Neural progenitor cell (in vitro differentiated cells): ENCODE data around the gene PCSK6. TPM values are rescaled to one million over a fixed set of nuclear protein-coding genes. Genes with fewer than 3 reads are reported as not detected.

ENCODE experiments used
- DNase-seq: peaks from one replicate; pipeline ENCODE4 v3.0.0-alpha.2; 2016; ENCODE audit warnings: low spot score
- H2AFZ ChIP-seq: fragments of 200-600 bp; sonication (generic); replicated peaks from 2 replicates; pipeline ENCODE4 v1.6.1; 2016; ENCODE audit warnings: antibody characterized with exemption
- H3F3A ChIP-seq: fragments of 200-600 bp; sonication (generic); 2 replicates; pipeline ENCODE4 v1.6.1; 2016; ENCODE audit warnings: antibody characterized with exemption, low read depth
- H3K27ac ChIP-seq: fragments of 200-600 bp; sonication (generic); 2 replicates; pipeline ENCODE4 v1.5.1; 2016; ENCODE audit warnings: mild to moderate bottlenecking
- H3K27me3 ChIP-seq: fragments of 200-600 bp; sonication (generic); 2 replicates; pipeline ENCODE4 v1.6.1; 2016; ENCODE audit warnings: mild to moderate bottlenecking, moderate library complexity
- H3K36me3 ChIP-seq: fragments of 200-600 bp; sonication (generic); 2 replicates; pipeline ENCODE4 v1.5.1; 2016
- H3K4me1 ChIP-seq: fragments of 200-600 bp; sonication (generic); 2 replicates; pipeline ENCODE4 v1.6.1; 2016; ENCODE audit warnings: mixed run types
- H3K4me2 ChIP-seq: fragments of 200-600 bp; sonication (generic); 2 replicates; pipeline ENCODE4 v1.6.1; 2016
- H3K4me3 ChIP-seq: fragments of 200-600 bp; sonication (generic); 2 replicates; pipeline ENCODE4 v1.5.1; 2016
- H3K79me2 ChIP-seq: fragments of 200-600 bp; sonication (generic); 2 replicates; pipeline ENCODE4 v1.6.1; 2016; ENCODE audit warnings: low read depth
- H3K9ac ChIP-seq: fragments of 200-600 bp; sonication (generic); 2 replicates; pipeline ENCODE4 v1.6.1; 2016
- H3K9me3 ChIP-seq: fragments of 200-600 bp; sonication (generic); 2 replicates; pipeline ENCODE4 v1.5.1; 2016; ENCODE audit warnings: low read depth
- H4K20me1 ChIP-seq: fragments of 200-600 bp; sonication (generic); 2 replicates; pipeline ENCODE4 v1.6.1; 2016; ENCODE audit warnings: low read depth
- H3K27ac Mint-ChIP-seq: 3 replicates; pipeline ENCODE4 v1.8.0; 2021; ENCODE audit warnings: mixed read lengths
- H3K27me3 Mint-ChIP-seq: 2 replicates; pipeline ENCODE4 v1.8.0; 2022; ENCODE audit warnings: low read depth, mild to moderate bottlenecking, inconsistent platforms, moderate library complexity, mixed read lengths; ENCODE audit not compliant: insufficient read depth
- H3K36me3 Mint-ChIP-seq: 3 replicates; pipeline ENCODE4 v1.8.0; 2021; ENCODE audit warnings: mixed read lengths
- H3K4me1 Mint-ChIP-seq: 3 replicates; pipeline ENCODE4 v1.8.0; 2021; ENCODE audit warnings: mixed read lengths
- H3K4me3 Mint-ChIP-seq: 3 replicates; pipeline ENCODE4 v1.8.0; 2021; ENCODE audit warnings: mild to moderate bottlenecking, moderate library complexity, mixed read lengths
- H3K9me3 Mint-ChIP-seq: 3 replicates; pipeline ENCODE4 v1.8.0; 2020; ENCODE audit warnings: mixed read lengths
- EZH2 ChIP-seq: fragments of 200-600 bp; sonication (generic); IDR thresholded peaks from 2 replicates; pipeline ENCODE4 v1.6.1; 2017; ENCODE audit warnings: antibody characterized with exemption, mild to moderate bottlenecking, moderate library complexity
- EZH2phosphoT487 ChIP-seq: fragments of 200-600 bp; sonication (generic); IDR thresholded peaks from 2 replicates; pipeline ENCODE4 v1.6.1; 2017; ENCODE audit warnings: antibody characterized with exemption
- total RNA-seq: library from RNA; depleted of rRNA; stranded (reverse); fragments of >200 nt; gene quantifications from 2 replicates; pipeline ENCODE4 v1.2.3, GENCODE V29; 2015; ENCODE audit warnings: low replicate concordance
- TF ChIP-seq, protein P1 (sequence below): fragments of 200-600 bp; sonication (generic); IDR thresholded peaks from 2 replicates; pipeline ENCODE4 v1.5.1; 2017; ENCODE audit warnings: antibody characterized with exemption, mild to moderate bottlenecking

The PCSK6 gene
- total RNA-seq, 1 donor from 2014 or later = 1.9 TPM

DNA sequence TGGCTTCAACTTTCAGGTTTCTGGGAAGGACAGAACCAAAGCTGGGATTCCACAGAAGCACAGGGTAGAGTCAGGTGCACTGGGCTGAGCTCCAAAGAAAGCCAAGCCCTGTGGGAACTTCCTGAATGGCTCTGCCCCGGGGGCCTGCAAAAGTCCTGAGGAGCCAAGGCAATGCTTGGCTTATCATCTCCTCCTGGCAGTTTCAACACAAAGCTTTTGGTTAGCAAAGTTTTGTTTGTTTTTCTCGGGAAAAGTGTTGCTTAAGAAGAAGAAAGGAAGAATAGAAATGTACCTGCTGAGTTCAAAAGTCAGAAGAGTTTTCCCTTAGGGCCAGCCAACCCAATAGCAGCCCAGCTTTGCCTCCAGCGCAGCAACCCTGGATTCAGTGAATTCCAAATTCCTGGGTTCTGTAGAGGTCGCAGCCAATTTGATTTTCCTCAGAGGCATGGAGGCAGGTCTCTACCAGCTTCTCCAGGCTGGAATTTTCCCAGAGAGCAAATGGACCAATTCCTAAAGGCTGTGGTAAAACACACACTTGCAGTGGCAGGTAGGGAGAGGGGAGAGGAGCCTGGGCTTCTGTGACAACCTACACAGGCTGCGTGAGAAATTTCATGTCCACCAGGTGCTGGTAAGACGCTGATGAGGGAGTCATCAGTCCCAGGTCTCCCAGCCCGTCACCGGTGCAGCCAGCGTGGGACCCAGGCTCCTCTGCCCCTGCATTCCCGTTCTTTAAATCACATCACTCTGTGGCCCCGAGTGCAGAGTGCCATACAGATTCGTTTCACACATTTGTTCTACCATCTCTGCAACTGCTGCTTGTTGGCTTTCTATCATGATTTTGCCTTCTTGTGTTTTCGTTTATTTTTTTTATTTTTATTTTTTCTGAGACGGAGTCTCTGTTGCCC, 140.2 kb downstream of the PCSK6 start:
- no peaks in the 10 kb centered on the region for H3K36me3 ChIP-seq
- H3K27me3 ChIP-seq = no peaks in the 10 kb centered on the region
- Mint-ChIP-seq H3K9me3 (no peaks in the 10 kb centered on the region), H3K36me3 (no peaks in the 10 kb centered on the region), H3K27me3 (peaks cover 5% of the 10 kb centered on the region), H3K4me1 (peaks cover 13% of the 10 kb centered on the region), H3K27ac (no peak overlapping the region), H3K4me3 (no peak overlapping the region)
- no peak overlapping the region for H3K27ac ChIP-seq
- no peak for DNase-seq
- no peak overlapping the region for H3K4me2 ChIP-seq
- no peaks in the 10 kb centered on the region for H3K79me2 ChIP-seq
- no peak overlapping the region for H3K9ac ChIP-seq
- H3F3A ChIP-seq = peaks cover 9% of the 10 kb centered on the region
- no peaks in the 10 kb centered on the region for H3K9me3 ChIP-seq
- TF ChIP-seq EZH2phosphoT487 (no peak), EZH2 (no peak)
- TF ChIP-seq, protein P1, sequence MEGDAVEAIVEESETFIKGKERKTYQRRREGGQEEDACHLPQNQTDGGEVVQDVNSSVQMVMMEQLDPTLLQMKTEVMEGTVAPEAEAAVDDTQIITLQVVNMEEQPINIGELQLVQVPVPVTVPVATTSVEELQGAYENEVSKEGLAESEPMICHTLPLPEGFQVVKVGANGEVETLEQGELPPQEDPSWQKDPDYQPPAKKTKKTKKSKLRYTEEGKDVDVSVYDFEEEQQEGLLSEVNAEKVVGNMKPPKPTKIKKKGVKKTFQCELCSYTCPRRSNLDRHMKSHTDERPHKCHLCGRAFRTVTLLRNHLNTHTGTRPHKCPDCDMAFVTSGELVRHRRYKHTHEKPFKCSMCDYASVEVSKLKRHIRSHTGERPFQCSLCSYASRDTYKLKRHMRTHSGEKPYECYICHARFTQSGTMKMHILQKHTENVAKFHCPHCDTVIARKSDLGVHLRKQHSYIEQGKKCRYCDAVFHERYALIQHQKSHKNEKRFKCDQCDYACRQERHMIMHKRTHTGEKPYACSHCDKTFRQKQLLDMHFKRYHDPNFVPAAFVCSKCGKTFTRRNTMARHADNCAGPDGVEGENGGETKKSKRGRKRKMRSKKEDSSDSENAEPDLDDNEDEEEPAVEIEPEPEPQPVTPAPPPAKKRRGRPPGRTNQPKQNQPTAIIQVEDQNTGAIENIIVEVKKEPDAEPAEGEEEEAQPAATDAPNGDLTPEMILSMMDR = no peak
- H3K4me1 ChIP-seq = peaks cover 8% of the 10 kb centered on the region
- no peaks in the 10 kb centered on the region for H4K20me1 ChIP-seq
- peak overlapping the region; percentile 85 for H2AFZ ChIP-seq
- no peak overlapping the region for H3K4me3 ChIP-seq

DNA sequence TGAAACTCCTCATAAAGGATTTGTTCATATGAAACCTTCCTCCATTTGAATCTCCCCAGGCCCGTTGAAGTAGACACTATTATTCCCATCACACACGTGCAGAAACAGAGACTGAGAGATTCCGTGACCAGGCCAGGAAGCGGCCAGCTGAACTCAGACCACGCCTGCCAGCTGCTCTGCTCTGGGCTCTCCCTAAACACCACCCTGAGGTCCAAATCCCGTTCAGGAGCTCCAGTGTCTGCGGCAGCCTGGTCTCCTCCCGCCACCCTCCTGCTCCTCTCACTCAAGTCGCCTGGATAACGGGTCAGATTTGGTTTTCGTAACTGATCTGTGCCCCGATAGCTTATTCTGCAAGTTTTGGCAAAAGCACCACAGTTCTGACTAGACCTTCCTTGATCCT, 140.9 kb downstream of the PCSK6 start:
- Histone ChIP-seq H3K4me1 (peaks cover 8% of the 10 kb centered on the region), H3F3A (peaks cover 9% of the 10 kb centered on the region), H3K4me3 (no peak overlapping the region), H3K9ac (no peak overlapping the region), H2AFZ (peak overlapping the region; percentile 85), H3K4me2 (no peak overlapping the region), H3K27me3 (no peaks in the 10 kb centered on the region), H4K20me1 (no peaks in the 10 kb centered on the region), H3K27ac (no peak overlapping the region), H3K79me2 (no peaks in the 10 kb centered on the region), H3K36me3 (no peaks in the 10 kb centered on the region), H3K9me3 (no peaks in the 10 kb centered on the region)
- Mint-ChIP-seq H3K27me3 (peaks cover 5% of the 10 kb centered on the region), H3K9me3 (no peaks in the 10 kb centered on the region), H3K4me1 (peaks cover 13% of the 10 kb centered on the region), H3K27ac (no peak overlapping the region), H3K4me3 (no peak overlapping the region), H3K36me3 (no peaks in the 10 kb centered on the region)
- no peak for TF ChIP-seq EZH2phosphoT487
- no peak for DNase-seq

DNA sequence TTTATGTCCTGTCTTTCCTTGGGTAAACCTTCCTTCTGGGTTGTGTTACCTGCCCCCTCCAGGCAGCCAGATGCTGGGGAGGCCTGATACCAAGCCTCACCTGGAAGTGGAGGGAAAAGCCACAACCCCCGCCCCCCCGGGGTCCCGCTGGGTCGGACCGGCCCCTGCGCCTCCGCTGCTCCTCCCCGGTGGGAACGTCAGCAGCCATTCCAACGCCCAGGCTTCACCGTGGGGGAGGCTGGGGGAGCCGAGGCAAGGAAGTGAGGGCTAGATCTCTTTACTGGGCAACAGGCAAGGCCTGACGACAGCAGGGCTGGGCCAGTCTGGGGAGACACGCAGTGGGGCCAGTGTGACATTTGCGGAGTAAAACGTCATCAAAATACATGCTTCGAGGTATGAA, 141.5 kb downstream of the PCSK6 start:
- H4K20me1 ChIP-seq = no peaks in the 10 kb centered on the region
- no peak overlapping the region for H3K4me3 Mint-ChIP-seq
- H3K9me3 Mint-ChIP-seq = no peaks in the 10 kb centered on the region
- no peak overlapping the region for H3K4me2 ChIP-seq
- peaks cover 8% of the 10 kb centered on the region for H3K4me1 ChIP-seq
- H3K36me3 ChIP-seq = no peaks in the 10 kb centered on the region
- H2AFZ ChIP-seq = peak overlapping the region; percentile 20
- no peak for DNase-seq
- peaks cover 13% of the 10 kb centered on the region for H3K4me1 Mint-ChIP-seq
- H3K27me3 Mint-ChIP-seq = peaks cover 5% of the 10 kb centered on the region
- TF ChIP-seq EZH2phosphoT487 = no peak
- TF ChIP-seq, protein P1 = no peak
- no peak for TF ChIP-seq EZH2
- H3K27ac Mint-ChIP-seq = no peak overlapping the region
- no peaks in the 10 kb centered on the region for H3K36me3 Mint-ChIP-seq
- no peaks in the 10 kb centered on the region for H3K27me3 ChIP-seq
- no peaks in the 10 kb centered on the region for H3K79me2 ChIP-seq
- no peak overlapping the region for H3K4me3 ChIP-seq
- H3K9ac ChIP-seq = no peak overlapping the region
- H3F3A ChIP-seq = peaks cover 9% of the 10 kb centered on the region
- H3K9me3 ChIP-seq = no peaks in the 10 kb centered on the region
- no peak overlapping the region for H3K27ac ChIP-seq

DNA sequence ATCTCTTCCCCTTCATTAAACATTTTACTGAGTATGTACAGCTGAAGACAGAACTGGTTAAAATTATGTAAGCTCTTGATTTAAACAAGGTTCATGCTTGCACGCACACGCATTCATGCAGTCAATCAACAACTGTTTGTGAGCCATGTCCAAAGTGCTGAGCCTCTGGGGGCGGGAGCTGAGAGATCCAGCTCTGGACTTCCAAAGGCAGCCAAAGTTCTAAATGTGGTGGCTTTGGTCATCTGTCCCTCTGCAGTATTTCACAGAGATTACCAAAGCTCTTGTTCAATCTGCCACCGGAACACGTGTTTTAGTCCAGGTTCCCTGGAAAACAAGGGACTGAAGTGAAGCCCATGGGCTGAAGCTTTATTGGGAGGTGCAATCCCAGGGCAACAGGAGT, 142.1 kb downstream of the PCSK6 start:
- no peaks in the 10 kb centered on the region for H3K36me3 Mint-ChIP-seq
- Histone ChIP-seq H3K4me2 (no peak overlapping the region), H3K27ac (no peak overlapping the region), H3K4me3 (no peak overlapping the region), H3K36me3 (no peaks in the 10 kb centered on the region), H3K9me3 (no peaks in the 10 kb centered on the region), H4K20me1 (no peaks in the 10 kb centered on the region), H3K9ac (no peak overlapping the region), H2AFZ (peak overlapping the region; percentile 1), H3K79me2 (no peaks in the 10 kb centered on the region), H3F3A (peaks cover 9% of the 10 kb centered on the region), H3K4me1 (peaks cover 8% of the 10 kb centered on the region), H3K27me3 (no peaks in the 10 kb centered on the region)
- TF ChIP-seq EZH2 = no peak
- TF ChIP-seq, protein P1 = no peak
- no peak for TF ChIP-seq EZH2phosphoT487
- H3K9me3 Mint-ChIP-seq = no peaks in the 10 kb centered on the region
- H3K4me3 Mint-ChIP-seq = no peak overlapping the region
- H3K27ac Mint-ChIP-seq = no peak overlapping the region
- H3K27me3 Mint-ChIP-seq = peaks cover 5% of the 10 kb centered on the region
- DNase-seq = no peak
- peaks cover 13% of the 10 kb centered on the region for H3K4me1 Mint-ChIP-seq
